Measurements from ENCODE around the gene SLC6A13.
A peak's percentile ranks its signal among the peaks of the same experiment; 100 is the strongest.
"Not testable (repeated sequence)": the region's sequence is repeated elsewhere in the genome, so short reads cannot be mapped to it uniquely, and the experiment has no call there.

Gene SLC6A13

GRCh38 chr12:233615-233968, 29.0 kb downstream of the SLC6A13 start:
- no peak for DNase-seq (ENCODE audit: low read depth in 2 of 2)

GRCh38 chr12:232731-233614, 29.7 kb downstream of the SLC6A13 start:
- no peak for DNase-seq (ENCODE audit: low read depth in 2 of 2)

- no peak for DNase-seq (ENCODE audit: low read depth in 2 of 2)
These were observed 31.5 kb downstream of the SLC6A13 start for GRCh38 chr12:230925-231671.

- no peak for DNase-seq (ENCODE audit: low read depth in 2 of 2)
These were observed 33.0 kb downstream of the SLC6A13 start for GRCh38 chr12:229441-230191.

GRCh38 chr12:228846-229200, 33.8 kb downstream of the SLC6A13 start:
- DNase-seq (ENCODE audit: low read depth in 2 of 2) = no peak

GRCh38 chr12:227923-228845, 34.5 kb downstream of the SLC6A13 start:
- DNase-seq (ENCODE audit: low read depth in 2 of 2) = no peak

- no peak for DNase-seq (ENCODE audit: low read depth in 2 of 2)
These were observed 35.2 kb downstream of the SLC6A13 start for GRCh38 chr12:227286-227915.

GRCh38 chr12:226401-226800, 36.2 kb downstream of the SLC6A13 start:
- DNase-seq (ENCODE audit: low read depth in 2 of 2) = no peak

GRCh38 chr12:225012-225411, 37.6 kb downstream of the SLC6A13 start:
- DNase-seq (ENCODE audit: low read depth in 2 of 2) = no peak

GRCh38 chr12:224330-224729, 38.3 kb downstream of the SLC6A13 start:
- DNase-seq (ENCODE audit: low read depth in 2 of 2) = no peak

GRCh38 chr12:223841-224240, 38.8 kb downstream of the SLC6A13 start:
- DNase-seq (ENCODE audit: low read depth in 2 of 2) = no peak

GRCh38 chr12:221736-222135, 40.9 kb downstream of the SLC6A13 start:
- DNase-seq (ENCODE audit: low read depth in 2 of 2) = no peak

- DNase-seq (ENCODE audit: low read depth in 2 of 2) = no peak
These were observed 41.6 kb downstream of the SLC6A13 start for GRCh38 chr12:220946-221550.

GRCh38 chr12:220491-220890, 42.1 kb downstream of the SLC6A13 start:
- DNase-seq (ENCODE audit: low read depth in 2 of 2) = no peak

- peak in 1 of 2 donors; percentile 8 for DNase-seq (ENCODE audit: low read depth in 2 of 2)
These were observed 42.7 kb downstream of the SLC6A13 start for GRCh38 chr12:219891-220352.

GRCh38 chr12:218728-219590, 43.7 kb downstream of the SLC6A13 start:
- DNase-seq (ENCODE audit: low read depth in 2 of 2) = no peak

GRCh38 chr12:218221-218620, 44.4 kb downstream of the SLC6A13 start:
- no peak for DNase-seq (ENCODE audit: low read depth in 2 of 2)

- DNase-seq (ENCODE audit: low read depth in 2 of 2) = not testable (repeated sequence)
These were observed 45.6 kb downstream of the SLC6A13 start for GRCh38 chr12:217029-217428.

GRCh38 chr12:215116-215515, 47.5 kb downstream of the SLC6A13 start:
- no peak for DNase-seq (ENCODE audit: low read depth in 2 of 2)
